Measurements from ENCODE around the gene ARL4D.

Gene ARL4D

GRCh38 chr17:43400943-43401717 lies 2.3 kb downstream of the ARL4D start:
- Histone ChIP-seq H3K27ac (ENCODE audit: low read length) (no peak overlapping the region), H3K4me2 (ENCODE audit: low read depth, low read length) (no peak overlapping the region), H3K9me2 (replicated peaks; ENCODE audit: insufficient read depth, low read length) (no peaks in the 10 kb centered on the region), H2AFZ (ENCODE audit: low read length) (no peak overlapping the region), H4K20me1 (ENCODE audit: insufficient read depth, low read length) (no peaks in the 10 kb centered on the region), H3K4me3 (ENCODE audit: low read length) (no peak overlapping the region), H3K4me1 (ENCODE audit: low read length) (no peaks in the 10 kb centered on the region), H3K9ac (ENCODE audit: low read length) (no peak overlapping the region), H3K27me3 (replicated peaks; ENCODE audit: insufficient read depth, low read length) (peaks cover 89% of the 10 kb centered on the region), H3K9me3 (replicated peaks; ENCODE audit: insufficient read depth, low read length) (no peaks in the 10 kb centered on the region), H3K79me2 (ENCODE audit: low read length) (no peaks in the 10 kb centered on the region), H3F3A (ENCODE audit: insufficient read depth, low read length) (no peaks in the 10 kb centered on the region), H3K36me3 (replicated peaks; ENCODE audit: insufficient read depth, low read length) (no peaks in the 10 kb centered on the region)
- TF ChIP-seq CTCF (IDR thresholded peaks at IDR 0.05; ENCODE audit: low read length) (no peak), EZH2 (optimal IDR thresholded peaks at IDR 0.05; ENCODE audit: low read depth, low read length) (no peak), EZH2phosphoT487 (IDR thresholded peaks at IDR 0.05; ENCODE audit: low read length) (no peak)
- no peak for DNase-seq

DNA sequence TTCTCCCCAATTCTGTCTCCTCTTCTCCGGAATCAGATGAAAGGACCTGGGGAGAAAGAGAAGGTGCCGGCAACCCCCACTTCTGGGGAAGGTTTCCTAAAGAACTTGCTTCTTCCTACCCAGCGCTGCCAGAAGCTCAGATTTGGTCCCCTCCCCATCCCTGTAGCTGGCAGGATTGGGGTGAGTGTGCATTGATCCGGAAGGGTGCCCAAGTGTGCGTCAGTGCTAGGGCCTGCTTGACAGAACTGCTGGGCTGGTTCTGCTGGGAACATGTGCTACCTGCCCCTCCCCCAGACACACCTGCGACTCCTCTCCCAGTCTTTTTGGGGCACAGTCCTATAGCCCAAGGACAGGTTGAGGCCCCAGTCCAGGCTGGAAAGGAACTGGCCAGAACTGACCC lies 3.3 kb downstream of the ARL4D start:
- Histone ChIP-seq H3K9me2 (replicated peaks; ENCODE audit: insufficient read depth, low read length) (no peaks in the 10 kb centered on the region), H3K27me3 (replicated peaks; ENCODE audit: insufficient read depth, low read length) (peaks cover 88% of the 10 kb centered on the region), H3K4me1 (ENCODE audit: low read length) (no peaks in the 10 kb centered on the region), H2AFZ (ENCODE audit: low read length) (no peak overlapping the region), H3K9ac (ENCODE audit: low read length) (no peak overlapping the region), H4K20me1 (ENCODE audit: insufficient read depth, low read length) (no peaks in the 10 kb centered on the region), H3K9me3 (replicated peaks; ENCODE audit: insufficient read depth, low read length) (no peaks in the 10 kb centered on the region), H3K4me3 (ENCODE audit: low read length) (no peak overlapping the region), H3F3A (ENCODE audit: insufficient read depth, low read length) (no peaks in the 10 kb centered on the region), H3K36me3 (replicated peaks; ENCODE audit: insufficient read depth, low read length) (no peaks in the 10 kb centered on the region), H3K27ac (ENCODE audit: low read length) (no peak overlapping the region), H3K4me2 (ENCODE audit: low read depth, low read length) (no peak overlapping the region), H3K79me2 (ENCODE audit: low read length) (no peaks in the 10 kb centered on the region)
- DNase-seq: no peak
- TF ChIP-seq CTCF (IDR thresholded peaks at IDR 0.05; ENCODE audit: low read length) (no peak), EZH2phosphoT487 (IDR thresholded peaks at IDR 0.05; ENCODE audit: low read length) (no peak), EZH2 (optimal IDR thresholded peaks at IDR 0.05; ENCODE audit: low read depth, low read length) (no peak)

GRCh38 chr17:43402567-43402966 lies 3.8 kb downstream of the ARL4D start:
- Histone ChIP-seq H3K4me2 (ENCODE audit: low read depth, low read length) (no peak overlapping the region), H3K9ac (ENCODE audit: low read length) (no peak overlapping the region), H3K79me2 (ENCODE audit: low read length) (no peaks in the 10 kb centered on the region), H3K9me3 (replicated peaks; ENCODE audit: insufficient read depth, low read length) (no peaks in the 10 kb centered on the region), H3K27ac (ENCODE audit: low read length) (no peak overlapping the region), H3K27me3 (replicated peaks; ENCODE audit: insufficient read depth, low read length) (peaks cover 88% of the 10 kb centered on the region), H3K36me3 (replicated peaks; ENCODE audit: insufficient read depth, low read length) (no peaks in the 10 kb centered on the region), H4K20me1 (ENCODE audit: insufficient read depth, low read length) (no peaks in the 10 kb centered on the region), H3K4me1 (ENCODE audit: low read length) (no peaks in the 10 kb centered on the region), H2AFZ (ENCODE audit: low read length) (no peak overlapping the region), H3K9me2 (replicated peaks; ENCODE audit: insufficient read depth, low read length) (no peaks in the 10 kb centered on the region), H3K4me3 (ENCODE audit: low read length) (no peak overlapping the region), H3F3A (ENCODE audit: insufficient read depth, low read length) (no peaks in the 10 kb centered on the region)
- no peak for DNase-seq
- TF ChIP-seq EZH2 (optimal IDR thresholded peaks at IDR 0.05; ENCODE audit: low read depth, low read length) (no peak), EZH2phosphoT487 (IDR thresholded peaks at IDR 0.05; ENCODE audit: low read length) (no peak), CTCF (IDR thresholded peaks at IDR 0.05; ENCODE audit: low read length) (no peak)

Measured in MM.1S (cell line).